ENCODE results near the gene MAP1A. TPM values are rescaled to one million over a fixed set of nuclear protein-coding genes. Genes with fewer than 3 reads are reported as not detected.

Gene MAP1A
- total RNA-seq, 1 experiment from 2014 or later: 2.5 TPM

GRCh38 chr15:43487271-43487895, 30.0 kb upstream of the MAP1A start:
- no peaks in the 10 kb centered on the region for H3K23me2 ChIP-seq (ENCODE audit: insufficient read length, low read depth, low read length, poor library complexity, severe bottlenecking)
- H3K79me1 ChIP-seq (ENCODE audit: insufficient read depth, low read depth, low read length, poor library complexity, severe bottlenecking): no peaks in the 10 kb centered on the region
- no peaks in the 10 kb centered on the region for H4K20me1 ChIP-seq (ENCODE audit: control insufficient read depth, insufficient read depth, insufficient read length)
- H2BK12ac ChIP-seq (ENCODE audit: insufficient read length, low read depth, low read length): no peak overlapping the region
- no peak overlapping the region for H3T11ph ChIP-seq (ENCODE audit: low read length)
- H3K18ac ChIP-seq (ENCODE audit: insufficient read length, low read depth, low read length): no peak overlapping the region
- H3K79me2 ChIP-seq (ENCODE audit: insufficient read depth, low read length): no peaks in the 10 kb centered on the region; the same call in 1 of the 2 replicates
- H2BK20ac ChIP-seq (ENCODE audit: low read depth, low read length, poor library complexity, severe bottlenecking): no peak overlapping the region
- H2BK15ac ChIP-seq (ENCODE audit: low read depth, low read length): no peak overlapping the region
- no peaks in the 10 kb centered on the region for H3K27me3 ChIP-seq (ENCODE audit: insufficient read depth, low read length)
- no peak overlapping the region for H3K27ac ChIP-seq (ENCODE audit: insufficient read length, low read depth, low read length)
- H3K4me1 Mint-ChIP-seq: peaks cover 16 to 17% of the 10 kb centered on the region in 2 experiments
- H3K36me3 Mint-ChIP-seq (ENCODE audit: insufficient read depth in 1 of 3, low read depth in 3 of 3): peaks cover 51 to 88% (median 73%) of the 10 kb centered on the region in 3 experiments
- H3K9me3 Mint-ChIP-seq: no peaks in the 10 kb centered on the region
- no peak overlapping the region for H4K8ac ChIP-seq (replicated peaks; ENCODE audit: insufficient read length, low read depth, low read length)
- no peak overlapping the region for H3K4me2 ChIP-seq (ENCODE audit: insufficient read depth, insufficient read length, low read length)
- no peaks in the 10 kb centered on the region for H3K27me3 Mint-ChIP-seq (ENCODE audit: low read depth)
- H3K9ac ChIP-seq (ENCODE audit: extremely low read depth, insufficient read length, low read length): no peak overlapping the region
- no peak overlapping the region for H2AFZ ChIP-seq (ENCODE audit: low read length)
- H3K14ac ChIP-seq (ENCODE audit: insufficient read depth, low read length): no peak overlapping the region
- no peaks in the 10 kb centered on the region for H3K9me3 ChIP-seq (ENCODE audit: control insufficient read depth, low read depth, low read length)
- H4K5ac ChIP-seq (ENCODE audit: insufficient read length, low read depth, low read length): no peak overlapping the region
- H3K4ac ChIP-seq (ENCODE audit: low read depth, low read length): no peak overlapping the region
- H2AK5ac ChIP-seq (ENCODE audit: insufficient read length, low read length): no peak overlapping the region
- no peak overlapping the region for H3K4me3 Mint-ChIP-seq
- H4K91ac ChIP-seq (ENCODE audit: insufficient read length, low read depth, low read length): no peak overlapping the region
- H3K56ac ChIP-seq (ENCODE audit: insufficient read length, low read depth, low read length): no peak overlapping the region
- no peak for TF ChIP-seq CTCF (conservative IDR thresholded peaks at IDR 0.05)
- DNase-seq: no peak
- no CpG with 5 or more reads among the region's 6 CpGs for WGBS (ENCODE audit: extremely low coverage, insufficient read length, low lambda C conversion rate)
- H2BK120ac ChIP-seq (ENCODE audit: low read depth, low read length, poor library complexity, severe bottlenecking): no peak overlapping the region
- no peak overlapping the region for H3K23ac ChIP-seq (ENCODE audit: insufficient read length, low read depth, low read length)
- peak overlapping the region in 1 of 3 experiments; percentile 13; a peak in 1 of 7 replicates for H3K27ac Mint-ChIP-seq
- peaks cover 5% of the 10 kb centered on the region; the same call in 1 of the 2 replicates for H3K4me1 ChIP-seq (ENCODE audit: insufficient read depth, low read length)
- no peak overlapping the region for H2BK5ac ChIP-seq (ENCODE audit: insufficient read length, low read length)
